Measurements from ENCODE around the gene CREB5.

CREB5 gene

GRCh38 chr7:28418966-28419365 is 6.6 kb downstream of the CREB5 start:
- H3K14ac ChIP-seq (ENCODE audit: low read length in 2 of 2), result no peak overlapping the region
- DNase-seq, result no peak
- H2BK15ac ChIP-seq (ENCODE audit: low read depth, poor library complexity, severe bottlenecking), result no peak overlapping the region
- peaks cover 17% of the 10 kb centered on the region for H3K79me1 ChIP-seq (replicated peaks; ENCODE audit: low read length, poor library complexity, severe bottlenecking)
- no peak overlapping the region for H3K27ac ChIP-seq (ENCODE audit: low read length, poor library complexity, severe bottlenecking)
- no peak overlapping the region for H3K23ac ChIP-seq (ENCODE audit: low read length in 2 of 2)
- H2AFZ ChIP-seq (ENCODE audit: low read depth, low read length), result no peak overlapping the region
- no peak overlapping the region for H3K4me2 ChIP-seq (ENCODE audit: low read length, poor library complexity, severe bottlenecking)
- 100% methylated on average over 1 of the region's 1 CpG for WGBS
- peak overlapping the region; percentile 77 for H3K9ac ChIP-seq (ENCODE audit: low read length)
- no peak overlapping the region for H2BK12ac ChIP-seq (ENCODE audit: low read length in 2 of 2)
- no peak overlapping the region for H2BK120ac ChIP-seq (ENCODE audit: low read depth, low read length)
- no peak overlapping the region for H4K91ac ChIP-seq (ENCODE audit: low read length)
- no peak overlapping the region for H3K4ac ChIP-seq (ENCODE audit: low read depth in 1 of 2, low read length in 2 of 2)
- H2AK5ac ChIP-seq (ENCODE audit: low read length, severe bottlenecking), result no peak overlapping the region
- H3K18ac ChIP-seq (ENCODE audit: low read depth in 1 of 2, low read length in 2 of 2), result no peak overlapping the region
- H3K9me3 ChIP-seq (ENCODE audit: control insufficient read depth, low read length), result no peaks in the 10 kb centered on the region
- no peak overlapping the region for H2BK5ac ChIP-seq (ENCODE audit: low read depth, low read length, poor library complexity, severe bottlenecking)
- H3K4me3 ChIP-seq (ENCODE audit: insufficient read depth in 1 of 2, low read depth in 1 of 2, low read length in 2 of 2), result peak overlapping the region in 1 of 2 experiments; percentile 8
- H4K8ac ChIP-seq (ENCODE audit: low read length), result no peak overlapping the region
- H3K27me3 ChIP-seq (ENCODE audit: control insufficient read depth in 1 of 2, insufficient read depth in 1 of 2, low read length in 2 of 2), result no peaks in the 10 kb centered on the region
- H3K36me3 ChIP-seq (ENCODE audit: control insufficient read depth in 1 of 2, insufficient read depth in 2 of 2, low read depth in 1 of 2, low read length in 2 of 2), result no peaks in the 10 kb centered on the region
- H3K4me1 ChIP-seq (ENCODE audit: control insufficient read depth, insufficient read depth, low read depth, low read length), result no peaks in the 10 kb centered on the region

GRCh38 chr7:28419716-28420115 is 7.4 kb downstream of the CREB5 start:
- Histone ChIP-seq H3K4me2 (ENCODE audit: low read length, poor library complexity, severe bottlenecking) (no peak overlapping the region), H3K14ac (ENCODE audit: low read length in 2 of 2) (no peak overlapping the region), H3K4me3 (ENCODE audit: insufficient read depth in 1 of 2, low read depth in 1 of 2, low read length in 2 of 2) (no peak overlapping the region), H2AFZ (ENCODE audit: low read depth, low read length) (no peak overlapping the region), H2BK15ac (ENCODE audit: low read depth, poor library complexity, severe bottlenecking) (no peak overlapping the region), H3K4me1 (ENCODE audit: control insufficient read depth, insufficient read depth, low read depth, low read length) (no peaks in the 10 kb centered on the region), H2AK5ac (ENCODE audit: low read length, severe bottlenecking) (no peak overlapping the region), H2BK12ac (ENCODE audit: low read length in 2 of 2) (no peak overlapping the region), H3K18ac (ENCODE audit: low read depth in 1 of 2, low read length in 2 of 2) (no peak overlapping the region), H3K27ac (ENCODE audit: low read length, poor library complexity, severe bottlenecking) (no peak overlapping the region), H3K79me1 (replicated peaks; ENCODE audit: low read length, poor library complexity, severe bottlenecking) (peaks cover 17% of the 10 kb centered on the region), H4K91ac (ENCODE audit: low read length) (no peak overlapping the region), H2BK5ac (ENCODE audit: low read depth, low read length, poor library complexity, severe bottlenecking) (no peak overlapping the region), H3K9ac (ENCODE audit: low read length) (peak overlapping the region; percentile 77), H3K4ac (ENCODE audit: low read depth in 1 of 2, low read length in 2 of 2) (no peak overlapping the region), H3K36me3 (ENCODE audit: control insufficient read depth in 1 of 2, insufficient read depth in 2 of 2, low read depth in 1 of 2, low read length in 2 of 2) (no peaks in the 10 kb centered on the region), H4K8ac (ENCODE audit: low read length) (no peak overlapping the region), H3K27me3 (ENCODE audit: control insufficient read depth in 1 of 2, insufficient read depth in 1 of 2, low read length in 2 of 2) (no peaks in the 10 kb centered on the region), H3K9me3 (ENCODE audit: control insufficient read depth, low read length) (no peaks in the 10 kb centered on the region), H2BK120ac (ENCODE audit: low read depth, low read length) (no peak overlapping the region), H3K23ac (ENCODE audit: low read length in 2 of 2) (no peak overlapping the region)
- peak; percentile 81 for DNase-seq
- 35% methylated on average over 2 of the region's 2 CpGs for WGBS

- Histone ChIP-seq H3K27me3 (ENCODE audit: control insufficient read depth in 1 of 2, insufficient read depth in 1 of 2, low read length in 2 of 2) (no peaks in the 10 kb centered on the region), H3K23ac (ENCODE audit: low read length in 2 of 2) (no peak overlapping the region), H2BK120ac (ENCODE audit: low read depth, low read length) (no peak overlapping the region), H4K91ac (ENCODE audit: low read length) (no peak overlapping the region), H4K8ac (ENCODE audit: low read length) (no peak overlapping the region), H3K14ac (ENCODE audit: low read length in 2 of 2) (no peak overlapping the region), H3K4me3 (ENCODE audit: insufficient read depth in 1 of 2, low read depth in 1 of 2, low read length in 2 of 2) (no peak overlapping the region), H2BK15ac (ENCODE audit: low read depth, poor library complexity, severe bottlenecking) (no peak overlapping the region), H3K4me2 (ENCODE audit: low read length, poor library complexity, severe bottlenecking) (no peak overlapping the region), H3K4ac (ENCODE audit: low read depth in 1 of 2, low read length in 2 of 2) (no peak overlapping the region), H3K27ac (ENCODE audit: low read length, poor library complexity, severe bottlenecking) (no peak overlapping the region), H2BK5ac (ENCODE audit: low read depth, low read length, poor library complexity, severe bottlenecking) (no peak overlapping the region), H3K79me1 (replicated peaks; ENCODE audit: low read length, poor library complexity, severe bottlenecking) (peaks cover 19% of the 10 kb centered on the region), H3K9me3 (ENCODE audit: control insufficient read depth, low read length) (no peaks in the 10 kb centered on the region), H3K9ac (ENCODE audit: low read length) (no peak overlapping the region), H3K36me3 (ENCODE audit: control insufficient read depth in 1 of 2, insufficient read depth in 2 of 2, low read depth in 1 of 2, low read length in 2 of 2) (no peaks in the 10 kb centered on the region), H3K4me1 (ENCODE audit: control insufficient read depth, insufficient read depth, low read depth, low read length) (no peaks in the 10 kb centered on the region), H2BK12ac (ENCODE audit: low read length in 2 of 2) (no peak overlapping the region), H2AFZ (ENCODE audit: low read depth, low read length) (no peak overlapping the region), H2AK5ac (ENCODE audit: low read length, severe bottlenecking) (no peak overlapping the region), H3K18ac (ENCODE audit: low read depth in 1 of 2, low read length in 2 of 2) (no peak overlapping the region)
- DNase-seq, result no peak
Measured at GRCh38 chr7:28423112-28423511, 10.8 kb downstream of the CREB5 start.

GRCh38 chr7:28423918-28424514 is 11.7 kb downstream of the CREB5 start:
- H2BK5ac ChIP-seq (ENCODE audit: low read depth, low read length, poor library complexity, severe bottlenecking), result no peak overlapping the region
- 85% methylated on average over 4 of the region's 4 CpGs for WGBS
- DNase-seq, result no peak
- H3K9me3 ChIP-seq (ENCODE audit: control insufficient read depth, low read length), result no peaks in the 10 kb centered on the region
- no peak overlapping the region for H3K27ac ChIP-seq (ENCODE audit: low read length, poor library complexity, severe bottlenecking)
- H3K4me1 ChIP-seq (ENCODE audit: control insufficient read depth, insufficient read depth, low read depth, low read length), result no peaks in the 10 kb centered on the region
- no peak overlapping the region for H3K9ac ChIP-seq (ENCODE audit: low read length)
- no peak overlapping the region for H3K23ac ChIP-seq (ENCODE audit: low read length in 2 of 2)
- H3K36me3 ChIP-seq (ENCODE audit: control insufficient read depth in 1 of 2, insufficient read depth in 2 of 2, low read depth in 1 of 2, low read length in 2 of 2), result no peaks in the 10 kb centered on the region
- no peak overlapping the region for H2AK5ac ChIP-seq (ENCODE audit: low read length, severe bottlenecking)
- no peak overlapping the region for H2BK120ac ChIP-seq (ENCODE audit: low read depth, low read length)
- H4K91ac ChIP-seq (ENCODE audit: low read length), result no peak overlapping the region
- no peak overlapping the region for H3K4me2 ChIP-seq (ENCODE audit: low read length, poor library complexity, severe bottlenecking)
- H3K18ac ChIP-seq (ENCODE audit: low read depth in 1 of 2, low read length in 2 of 2), result no peak overlapping the region
- no peak overlapping the region for H3K14ac ChIP-seq (ENCODE audit: low read length in 2 of 2)
- H2BK15ac ChIP-seq (ENCODE audit: low read depth, poor library complexity, severe bottlenecking), result no peak overlapping the region
- no peaks in the 10 kb centered on the region for H3K27me3 ChIP-seq (ENCODE audit: control insufficient read depth in 1 of 2, insufficient read depth in 1 of 2, low read length in 2 of 2)
- peaks cover 26% of the 10 kb centered on the region for H3K79me1 ChIP-seq (replicated peaks; ENCODE audit: low read length, poor library complexity, severe bottlenecking)
- H3K4me3 ChIP-seq (ENCODE audit: insufficient read depth in 1 of 2, low read depth in 1 of 2, low read length in 2 of 2), result no peak overlapping the region
- H2BK12ac ChIP-seq (ENCODE audit: low read length in 2 of 2), result no peak overlapping the region
- no peak overlapping the region for H4K8ac ChIP-seq (ENCODE audit: low read length)
- H3K4ac ChIP-seq (ENCODE audit: low read depth in 1 of 2, low read length in 2 of 2), result no peak overlapping the region
- H2AFZ ChIP-seq (ENCODE audit: low read depth, low read length), result no peak overlapping the region

Measured in mesenchymal stem cell (in vitro differentiated cells and primary cell).